ENCODE measurements around the gene ITSN1.

The ITSN1 gene

GRCh38 chr21:33677450-33677849 lies 35.1 kb downstream of the ITSN1 start:
- H3K36me3 Mint-ChIP-seq (ENCODE audit: low read depth), result peaks cover 19% of the 10 kb centered on the region
- no peak overlapping the region for H3K4me3 Mint-ChIP-seq
- H3K27me3 Mint-ChIP-seq (ENCODE audit: low read depth), result no peaks in the 10 kb centered on the region
- H3K9me3 Mint-ChIP-seq, result no peaks in the 10 kb centered on the region
- TF ChIP-seq CTCF (IDR thresholded peaks at IDR 0.05; ENCODE audit: unreplicated experiment in 3 of 3), result no peak
- peaks cover 5% of the 10 kb centered on the region for H3K4me1 Mint-ChIP-seq
- no peak overlapping the region for H3K27ac Mint-ChIP-seq

- Mint-ChIP-seq H3K9me3 (no peaks in the 10 kb centered on the region), H3K36me3 (ENCODE audit: low read depth) (peaks cover 19% of the 10 kb centered on the region), H3K27me3 (ENCODE audit: low read depth) (no peaks in the 10 kb centered on the region), H3K27ac (no peak overlapping the region), H3K4me3 (no peak overlapping the region), H3K4me1 (peaks cover 27% of the 10 kb centered on the region)
- no peak for TF ChIP-seq CTCF (IDR thresholded peaks at IDR 0.05; ENCODE audit: unreplicated experiment in 3 of 3)
Observed at GRCh38 chr21:33680870-33681269, 38.6 kb downstream of the ITSN1 start.

GRCh38 chr21:33682992-33683627 lies 40.8 kb downstream of the ITSN1 start:
- peaks cover 38% of the 10 kb centered on the region for H3K4me1 Mint-ChIP-seq

GRCh38 chr21:33684068-33684467 lies 41.8 kb downstream of the ITSN1 start:
- no peak overlapping the region for H3K4me3 Mint-ChIP-seq
- H3K36me3 Mint-ChIP-seq (ENCODE audit: low read depth), result peaks cover 8% of the 10 kb centered on the region
- no peak for TF ChIP-seq CTCF (IDR thresholded peaks at IDR 0.05; ENCODE audit: unreplicated experiment in 3 of 3)
- H3K9me3 Mint-ChIP-seq, result no peaks in the 10 kb centered on the region
- no peaks in the 10 kb centered on the region for H3K27me3 Mint-ChIP-seq (ENCODE audit: low read depth)
- H3K27ac Mint-ChIP-seq, result peak overlapping the region in 2 of 3 experiments; percentile 3 to 8
- H3K4me1 Mint-ChIP-seq, result peaks cover 44% of the 10 kb centered on the region

More at GRCh38 chr21:33682992-33683627, 40.8 kb downstream of the ITSN1 start:
- no peaks in the 10 kb centered on the region for H3K27me3 Mint-ChIP-seq (ENCODE audit: low read depth)
- H3K9me3 Mint-ChIP-seq, result no peaks in the 10 kb centered on the region
- no peak overlapping the region for H3K27ac Mint-ChIP-seq
- no peak overlapping the region for H3K4me3 Mint-ChIP-seq
- peaks cover 13% of the 10 kb centered on the region for H3K36me3 Mint-ChIP-seq (ENCODE audit: low read depth)
- no peak for TF ChIP-seq CTCF (IDR thresholded peaks at IDR 0.05; ENCODE audit: unreplicated experiment in 3 of 3)

GRCh38 chr21:33684923-33685560 lies 42.7 kb downstream of the ITSN1 start:
- no peaks in the 10 kb centered on the region for H3K9me3 Mint-ChIP-seq
- peaks cover 6% of the 10 kb centered on the region for H3K36me3 Mint-ChIP-seq (ENCODE audit: low read depth)
- H3K27ac Mint-ChIP-seq, result peak overlapping the region; percentile 13 to 39 (median 35)
- no peaks in the 10 kb centered on the region for H3K27me3 Mint-ChIP-seq (ENCODE audit: low read depth)
- peaks cover 44% of the 10 kb centered on the region for H3K4me1 Mint-ChIP-seq
- no peak overlapping the region for H3K4me3 Mint-ChIP-seq
- no peak for TF ChIP-seq CTCF (IDR thresholded peaks at IDR 0.05; ENCODE audit: unreplicated experiment in 3 of 3)
